RWPE1 (cell line): ENCODE data around the gene PHRF1.
A peak's percentile ranks its signal among the peaks of the same experiment; 100 is the strongest.
"Not testable (repeated sequence)": the region's sequence is repeated elsewhere in the genome, so short reads cannot be mapped to it uniquely, and the experiment has no call there.

Experiments
- CTCF ChIA-PET: fragments of 350-600 bp; sonication (Branson Sonifier 250); formaldehyde crosslinking; extraction: SDS; loops from one replicate; lab custom pipeline; 2021; lab: Yijun Ruan, JAX
- POLR2A ChIA-PET: fragments of 400-600 bp; formaldehyde crosslinking; extraction: SDS; loops from one replicate; lab custom pipeline; 2020; ENCODE audit warnings: antibody characterized with exemption; ENCODE audit not compliant: low non-redundant PET; lab: Yijun Ruan, JAX
- DNase-seq: peaks from one replicate; pipeline ENCODE4 v3.0.0; 2012; ENCODE audit warnings: low spot score
- H3K27ac ChIP-seq: fragments of 450-650 bp; 2 replicates; pipeline ENCODE4 v1.5.1; 2017
- TF ChIP-seq, protein P1 (sequence below): fragments of 450-650 bp; conservative IDR thresholded peaks from 2 replicates; pipeline ENCODE4 v1.5.1; 2017; ENCODE audit warnings: low read depth, mild to moderate bottlenecking

The PHRF1 gene

DNA sequence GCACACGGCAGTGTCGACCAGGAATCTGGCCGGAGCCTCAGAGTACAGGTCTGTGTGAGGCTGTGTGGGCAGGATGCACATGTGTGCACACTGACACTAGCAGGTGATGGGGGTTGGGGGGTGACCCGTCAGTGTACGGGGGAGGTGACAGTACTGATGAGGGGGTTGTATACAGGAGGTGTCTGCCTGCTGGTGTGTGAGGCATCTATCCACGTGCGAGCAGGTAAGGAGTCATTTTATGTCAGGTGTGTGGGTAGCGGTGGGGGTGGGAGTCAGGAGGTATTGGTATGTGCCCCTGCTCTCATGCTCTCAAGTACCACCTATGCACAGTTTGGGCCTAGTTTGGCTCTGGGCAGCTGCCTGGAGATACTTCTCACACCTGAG, 4.5 kb upstream of the PHRF1 start:
- H3K27ac ChIP-seq, result peak overlapping the region; percentile 44
- CTCF ChIA-PET, result no interaction called here
- no peak for DNase-seq
- TF ChIP-seq, protein P1, sequence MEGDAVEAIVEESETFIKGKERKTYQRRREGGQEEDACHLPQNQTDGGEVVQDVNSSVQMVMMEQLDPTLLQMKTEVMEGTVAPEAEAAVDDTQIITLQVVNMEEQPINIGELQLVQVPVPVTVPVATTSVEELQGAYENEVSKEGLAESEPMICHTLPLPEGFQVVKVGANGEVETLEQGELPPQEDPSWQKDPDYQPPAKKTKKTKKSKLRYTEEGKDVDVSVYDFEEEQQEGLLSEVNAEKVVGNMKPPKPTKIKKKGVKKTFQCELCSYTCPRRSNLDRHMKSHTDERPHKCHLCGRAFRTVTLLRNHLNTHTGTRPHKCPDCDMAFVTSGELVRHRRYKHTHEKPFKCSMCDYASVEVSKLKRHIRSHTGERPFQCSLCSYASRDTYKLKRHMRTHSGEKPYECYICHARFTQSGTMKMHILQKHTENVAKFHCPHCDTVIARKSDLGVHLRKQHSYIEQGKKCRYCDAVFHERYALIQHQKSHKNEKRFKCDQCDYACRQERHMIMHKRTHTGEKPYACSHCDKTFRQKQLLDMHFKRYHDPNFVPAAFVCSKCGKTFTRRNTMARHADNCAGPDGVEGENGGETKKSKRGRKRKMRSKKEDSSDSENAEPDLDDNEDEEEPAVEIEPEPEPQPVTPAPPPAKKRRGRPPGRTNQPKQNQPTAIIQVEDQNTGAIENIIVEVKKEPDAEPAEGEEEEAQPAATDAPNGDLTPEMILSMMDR, result no peak
- POLR2A ChIA-PET, result no interaction called here

DNA sequence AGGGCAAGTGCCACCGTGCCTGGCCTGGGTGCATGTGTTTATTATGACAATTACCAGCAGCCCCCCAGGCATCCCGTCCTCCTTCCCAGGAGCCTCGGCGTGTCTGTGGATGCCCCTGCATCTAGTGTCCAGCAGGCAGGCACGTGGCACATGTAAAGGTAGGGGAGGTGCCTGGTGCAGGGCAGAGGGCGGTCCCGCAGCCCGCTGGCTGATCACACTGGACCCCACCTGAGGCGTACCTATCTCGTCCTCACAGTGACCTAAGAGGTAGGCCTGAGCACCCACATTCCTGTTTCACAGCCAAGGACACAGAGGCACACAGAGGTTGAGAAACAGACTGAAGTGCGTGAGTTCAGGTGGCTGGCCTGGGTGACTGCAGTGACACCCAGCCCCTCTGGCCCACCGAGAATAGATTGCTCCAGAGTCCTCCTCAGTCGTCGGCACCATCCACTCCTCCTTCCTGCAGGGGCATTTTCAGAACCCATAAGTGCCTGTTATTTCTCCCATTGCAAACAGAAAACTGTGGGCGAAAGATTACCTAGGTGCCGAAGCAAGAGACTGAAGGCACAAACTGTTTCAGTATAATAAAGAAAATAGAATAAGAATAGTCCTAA, 3.0 kb upstream of the PHRF1 start:
- TF ChIP-seq, protein P1, result no peak
- ChIA-PET POLR2A (no interaction called here), CTCF (no interaction called here)
- peak overlapping the region; percentile 22; the same call in 1 of the 2 replicates for H3K27ac ChIP-seq
- no peak for DNase-seq

DNA sequence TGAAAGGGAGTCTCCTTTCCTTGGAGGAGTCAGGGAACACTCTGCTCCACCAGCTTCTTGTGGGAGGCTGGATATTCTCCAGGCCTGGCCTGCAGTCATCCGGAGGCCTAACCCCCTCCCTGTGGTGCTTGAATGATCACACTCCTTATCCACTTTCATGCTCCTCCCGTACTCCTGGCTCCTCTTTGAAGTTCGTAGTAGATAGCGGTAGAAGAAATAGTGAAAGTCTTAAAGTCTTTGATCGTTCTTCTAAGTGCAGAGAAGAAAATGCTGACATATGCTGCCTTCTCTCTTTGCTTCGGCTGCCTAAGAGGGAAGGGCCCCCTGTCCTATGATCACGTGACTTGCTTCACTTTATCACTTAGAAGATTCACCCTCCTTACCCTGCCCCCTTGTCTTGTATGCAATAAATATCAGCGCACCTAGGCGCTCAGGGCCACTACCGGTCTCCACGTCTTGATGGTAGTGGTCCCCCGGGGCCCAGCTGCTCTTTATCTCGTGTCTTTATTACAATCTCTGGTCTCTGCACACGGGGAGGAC, 2.2 kb upstream of the PHRF1 start:
- POLR2A ChIA-PET, DNase-seq, H3K27ac ChIP-seq, CTCF ChIA-PET: not testable (repeated sequence)

DNA sequence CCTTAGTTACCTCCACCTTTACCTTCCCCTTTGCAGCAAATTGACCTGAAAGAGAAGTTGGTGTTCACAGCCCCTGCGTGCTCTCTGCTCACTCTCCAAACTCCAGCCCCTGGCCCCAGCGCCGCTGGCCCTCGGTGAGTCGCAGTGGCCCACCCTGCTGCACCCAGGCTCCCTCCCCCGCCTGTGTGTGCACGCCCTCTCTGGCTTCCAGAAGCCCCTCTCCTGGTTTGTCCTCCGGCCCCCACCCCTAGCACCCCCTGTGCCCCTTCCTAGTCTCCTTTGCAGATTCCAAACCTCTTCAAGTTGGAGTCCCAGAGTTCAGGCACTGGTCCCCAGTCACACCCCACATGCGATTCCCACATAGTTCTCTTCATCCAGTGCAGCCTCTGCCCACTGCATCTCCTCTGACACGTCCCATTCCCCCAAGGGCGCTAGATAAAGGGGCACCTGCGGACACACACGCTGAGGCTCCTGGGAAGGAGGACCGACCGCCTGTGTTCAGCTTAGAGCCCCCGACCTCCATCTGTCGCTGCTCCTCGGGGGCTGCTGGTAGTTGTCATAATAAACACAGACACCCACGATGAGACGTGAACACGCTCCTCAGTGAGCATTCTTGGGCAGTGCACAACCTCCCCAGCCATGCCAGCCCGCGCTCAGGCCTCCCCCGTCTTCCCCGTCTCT, 1.5 kb upstream of the PHRF1 start:
- DNase-seq, result no peak
- POLR2A ChIA-PET, result interaction anchor here (0.6 kb wide), 1 partner anchor 25 kb away, joined by 4 read pairs; no protein-coding TSS in a partner anchor

DNA sequence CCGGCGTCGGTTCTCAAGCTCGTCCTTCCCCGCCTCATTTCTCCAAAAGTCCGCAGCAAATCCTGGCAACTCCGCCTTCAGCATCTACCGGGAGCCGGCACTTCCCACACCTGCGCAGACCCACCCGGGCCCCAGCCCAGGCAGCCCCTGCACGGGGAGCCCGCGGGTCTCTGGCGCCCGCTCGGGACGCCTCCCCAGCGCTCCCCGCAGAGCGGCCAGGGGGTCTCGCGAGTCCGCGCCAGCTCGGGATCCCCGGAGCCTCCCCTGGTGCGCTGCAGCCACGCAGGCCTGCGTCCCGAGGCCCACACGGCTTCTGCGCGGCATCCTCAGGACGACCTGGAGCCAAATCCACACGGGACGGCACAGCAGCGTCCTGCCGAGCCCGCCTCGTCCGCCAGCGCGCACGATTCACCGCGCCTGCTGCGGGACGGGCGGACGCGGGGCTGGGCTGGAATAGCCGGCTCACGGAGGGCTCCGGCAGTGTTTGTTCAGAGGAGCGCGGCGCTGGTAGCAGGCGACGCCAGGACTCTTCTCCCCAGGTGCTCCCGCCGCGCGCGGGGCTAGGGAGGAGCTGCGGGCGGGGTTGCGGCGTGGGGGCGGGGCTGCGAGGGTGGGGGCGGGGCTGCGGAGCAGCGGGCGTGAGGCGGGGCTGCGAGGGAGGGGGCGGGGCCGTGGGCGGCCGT, 816 bp upstream of the PHRF1 start:
- H3K27ac ChIP-seq, result peak overlapping the region; percentile 94
- TF ChIP-seq, protein P1, result no peak
- CTCF ChIA-PET, result interaction anchor here (0.7 kb wide), 1 partner anchor 19 kb away, joined by 3 read pairs; no protein-coding TSS in a partner anchor
- DNase-seq, result no peak
- POLR2A ChIA-PET, result interaction anchor here (0.5 to 0.8 kb wide), 5 partner anchors 10 to 98 kb away, joined by 3 to 4 read pairs (median 3); no protein-coding TSS in a partner anchor

More for the DNA sequence above, 1.5 kb upstream of the PHRF1 start:
- H3K27ac ChIP-seq, result peak overlapping the region; percentile 94
- TF ChIP-seq, protein P1, result no peak
- CTCF ChIA-PET, result no interaction called here

DNA sequence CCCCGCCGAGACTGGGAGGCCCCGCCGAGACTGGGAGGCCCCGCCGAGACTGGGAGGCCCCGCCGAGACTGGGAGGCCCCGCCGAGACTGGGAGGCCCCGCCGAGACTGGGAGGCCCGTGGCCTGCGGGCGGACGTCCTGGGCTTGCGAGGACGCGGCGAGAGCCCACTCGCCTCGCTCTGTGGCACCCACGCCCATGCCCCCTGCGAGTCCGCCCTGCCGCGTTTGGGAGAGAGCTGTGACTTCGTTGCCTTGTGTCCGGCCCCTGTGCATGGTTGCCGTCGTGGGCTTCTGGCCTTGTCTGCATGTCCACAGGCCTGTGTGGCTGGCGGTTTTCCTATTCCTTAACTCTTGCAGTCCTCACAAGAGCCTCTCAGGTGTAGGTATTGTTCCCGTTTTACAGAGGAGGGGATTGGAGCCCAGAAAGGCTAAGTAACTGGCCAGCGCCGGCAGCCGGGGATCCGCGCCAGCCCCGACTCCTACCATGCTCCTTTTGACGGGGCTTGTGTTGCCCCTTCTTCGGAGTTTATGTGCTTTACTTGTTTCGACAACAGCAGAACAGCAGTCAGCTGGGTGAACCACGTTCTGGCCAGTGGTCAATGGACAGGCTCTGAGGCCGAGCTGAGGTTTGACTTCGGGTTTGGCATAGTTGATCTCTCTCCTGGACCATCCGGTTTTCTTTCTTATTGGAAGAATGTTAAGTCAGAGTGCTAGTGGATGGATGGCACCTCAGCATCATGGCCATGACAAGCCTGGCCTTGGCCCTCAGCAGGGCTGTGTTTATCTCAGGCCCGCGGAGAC, 741 bp downstream of the PHRF1 start:
- ChIA-PET POLR2A (no interaction called here), CTCF (no interaction called here)
- H3K27ac ChIP-seq, result peak overlapping the region; percentile 94
- no peak for DNase-seq
- TF ChIP-seq, protein P1, result no peak
